ENCODE measurements around the gene TTC32.
A peak's percentile ranks its signal among the peaks of the same experiment; 100 is the strongest.
"Not testable (repeated sequence)": the region's sequence is repeated elsewhere in the genome, so short reads cannot be mapped to it uniquely, and the experiment has no call there.

The TTC32 gene

GRCh38 chr2:19894134-19894792, 7.5 kb downstream of the TTC32 start:
- DNase-seq (ENCODE audit: insufficient read length): no peak
- no peak for FAIRE-seq
- TF ChIP-seq POLR2A (IDR thresholded peaks at IDR 0.05; ENCODE audit: low read depth, low read length): no peak
- no peak for TF ChIP-seq TAF1 (IDR thresholded peaks at IDR 0.05; ENCODE audit: borderline replicate concordance, low read depth, low read length)
- no peak for TF ChIP-seq POLR2AphosphoS5 (IDR thresholded peaks at IDR 0.05; ENCODE audit: low read depth, low read length)

- DNase-seq (ENCODE audit: insufficient read length): no peak
- TF ChIP-seq POLR2AphosphoS5 (IDR thresholded peaks at IDR 0.05; ENCODE audit: low read depth, low read length): no peak
- no peak for TF ChIP-seq POLR2A (IDR thresholded peaks at IDR 0.05; ENCODE audit: low read depth, low read length)
- TF ChIP-seq TAF1 (IDR thresholded peaks at IDR 0.05; ENCODE audit: borderline replicate concordance, low read depth, low read length): no peak
- FAIRE-seq: peak; percentile 84
Measured at GRCh38 chr2:19893520-19894133, 8.2 kb downstream of the TTC32 start.

- DNase-seq (ENCODE audit: insufficient read length): not testable (repeated sequence)
- FAIRE-seq: peak; percentile 83
- peak; percentile 30; the same call in 1 of the 2 replicates for TF ChIP-seq POLR2A (IDR thresholded peaks at IDR 0.05; ENCODE audit: low read depth, low read length)
Measured at GRCh38 chr2:19891971-19892370, 9.8 kb downstream of the TTC32 start.

GRCh38 chr2:19890104-19890503, 11.7 kb downstream of the TTC32 start:
- DNase-seq (ENCODE audit: insufficient read length) (no peak), FAIRE-seq (peak; percentile 65)
- TF ChIP-seq POLR2AphosphoS5 (IDR thresholded peaks at IDR 0.05; ENCODE audit: low read depth, low read length): no peak
- no peak for TF ChIP-seq POLR2A (IDR thresholded peaks at IDR 0.05; ENCODE audit: low read depth, low read length)
- TF ChIP-seq TAF1 (IDR thresholded peaks at IDR 0.05; ENCODE audit: borderline replicate concordance, low read depth, low read length): no peak

- FAIRE-seq (no peak), DNase-seq (ENCODE audit: insufficient read length) (no peak)
- TF ChIP-seq TAF1 (IDR thresholded peaks at IDR 0.05; ENCODE audit: borderline replicate concordance, low read depth, low read length) (no peak), POLR2AphosphoS5 (IDR thresholded peaks at IDR 0.05; ENCODE audit: low read depth, low read length) (no peak), POLR2A (IDR thresholded peaks at IDR 0.05; ENCODE audit: low read depth, low read length) (no peak)
Measured at GRCh38 chr2:19888831-19889230, 13.0 kb downstream of the TTC32 start.

GRCh38 chr2:19887510-19887909, 14.3 kb downstream of the TTC32 start:
- no peak for DNase-seq (ENCODE audit: insufficient read length)
- FAIRE-seq: no peak

GRCh38 chr2:19886261-19886660, 15.5 kb downstream of the TTC32 start:
- TF ChIP-seq POLR2A (IDR thresholded peaks at IDR 0.05; ENCODE audit: low read depth, low read length) (no peak), POLR2AphosphoS5 (IDR thresholded peaks at IDR 0.05; ENCODE audit: low read depth, low read length) (no peak), TAF1 (IDR thresholded peaks at IDR 0.05; ENCODE audit: borderline replicate concordance, low read depth, low read length) (no peak)
- FAIRE-seq (no peak), DNase-seq (ENCODE audit: insufficient read length) (no peak)

More at GRCh38 chr2:19887510-19887909, 14.3 kb downstream of the TTC32 start:
- TF ChIP-seq POLR2AphosphoS5 (IDR thresholded peaks at IDR 0.05; ENCODE audit: low read depth, low read length): no peak
- TF ChIP-seq TAF1 (IDR thresholded peaks at IDR 0.05; ENCODE audit: borderline replicate concordance, low read depth, low read length): no peak
- no peak for TF ChIP-seq POLR2A (IDR thresholded peaks at IDR 0.05; ENCODE audit: low read depth, low read length)

- FAIRE-seq (no peak), DNase-seq (ENCODE audit: insufficient read length) (no peak)
- TF ChIP-seq POLR2A (IDR thresholded peaks at IDR 0.05; ENCODE audit: low read depth, low read length) (no peak), TAF1 (IDR thresholded peaks at IDR 0.05; ENCODE audit: borderline replicate concordance, low read depth, low read length) (no peak), POLR2AphosphoS5 (IDR thresholded peaks at IDR 0.05; ENCODE audit: low read depth, low read length) (no peak)
Measured at GRCh38 chr2:19885791-19886190, 16.0 kb downstream of the TTC32 start.

GRCh38 chr2:19883971-19884720, 17.6 kb downstream of the TTC32 start:
- no peak for DNase-seq (ENCODE audit: insufficient read length)
- no peak for FAIRE-seq
- TF ChIP-seq POLR2AphosphoS5 (IDR thresholded peaks at IDR 0.05; ENCODE audit: low read depth, low read length) (no peak), POLR2A (IDR thresholded peaks at IDR 0.05; ENCODE audit: low read depth, low read length) (no peak), TAF1 (IDR thresholded peaks at IDR 0.05; ENCODE audit: borderline replicate concordance, low read depth, low read length) (no peak)

- TF ChIP-seq POLR2A (IDR thresholded peaks at IDR 0.05; ENCODE audit: low read depth, low read length) (no peak), TAF1 (IDR thresholded peaks at IDR 0.05; ENCODE audit: borderline replicate concordance, low read depth, low read length) (no peak), POLR2AphosphoS5 (IDR thresholded peaks at IDR 0.05; ENCODE audit: low read depth, low read length) (no peak)
- FAIRE-seq: no peak
- no peak for DNase-seq (ENCODE audit: insufficient read length)
Measured at GRCh38 chr2:19883486-19883885, 18.3 kb downstream of the TTC32 start.

- TF ChIP-seq POLR2AphosphoS5 (IDR thresholded peaks at IDR 0.05; ENCODE audit: low read depth, low read length): no peak
- no peak for TF ChIP-seq POLR2A (IDR thresholded peaks at IDR 0.05; ENCODE audit: low read depth, low read length)
- no peak for TF ChIP-seq TAF1 (IDR thresholded peaks at IDR 0.05; ENCODE audit: borderline replicate concordance, low read depth, low read length)
- DNase-seq (ENCODE audit: insufficient read length) (no peak), FAIRE-seq (no peak)
Measured at GRCh38 chr2:19882286-19882685, 19.5 kb downstream of the TTC32 start.

GRCh38 chr2:19881908-19882265, 19.9 kb downstream of the TTC32 start:
- TF ChIP-seq POLR2A (IDR thresholded peaks at IDR 0.05; ENCODE audit: low read depth, low read length): no peak
- no peak for TF ChIP-seq TAF1 (IDR thresholded peaks at IDR 0.05; ENCODE audit: borderline replicate concordance, low read depth, low read length)
- TF ChIP-seq POLR2AphosphoS5 (IDR thresholded peaks at IDR 0.05; ENCODE audit: low read depth, low read length): no peak
- no peak for DNase-seq (ENCODE audit: insufficient read length)
- FAIRE-seq: no peak
